ENCODE measurements around the gene MOSMO.

GRCh38 chr16:22078656-22079055, 70.7 kb downstream of the MOSMO start:
- no peak for TF ChIP-seq CTCF (IDR thresholded peaks at IDR 0.05)
- TF ChIP-seq ZFX (IDR thresholded peaks at IDR 0.05; ENCODE audit: borderline replicate concordance), result no peak

Measured in 22Rv1 (cell line).